Brain pericyte (primary cell): Measurements from ENCODE around the gene AKAP8L.
"Not testable (repeated sequence)": the region's sequence is repeated elsewhere in the genome, so short reads cannot be mapped to it uniquely, and the experiment has no call there.

Source experiments
- DNase-seq: peaks from one replicate; pipeline ENCODE4 v3.0.0-alpha.2; 2012; ENCODE audit warnings: low read depth, low spot score

The AKAP8L gene

GRCh38 chr19:15417699-15418098 is 1.1 kb downstream of the AKAP8L start:
- no peak for DNase-seq

- DNase-seq = no peak
Observed at GRCh38 chr19:15412832-15413231, 6.0 kb downstream of the AKAP8L start.

GRCh38 chr19:15411351-15411750 is 7.4 kb downstream of the AKAP8L start:
- DNase-seq = not testable (repeated sequence)

GRCh38 chr19:15404780-15405211 is 14.0 kb downstream of the AKAP8L start:
- DNase-seq = no peak

GRCh38 chr19:15404097-15404779 is 14.6 kb downstream of the AKAP8L start:
- no peak for DNase-seq

GRCh38 chr19:15403151-15403531 is 15.6 kb downstream of the AKAP8L start:
- no peak for DNase-seq

- DNase-seq = no peak
Observed at GRCh38 chr19:15402411-15403150, 16.2 kb downstream of the AKAP8L start.

GRCh38 chr19:15401397-15401710 is 17.4 kb downstream of the AKAP8L start:
- DNase-seq = no peak

- DNase-seq = no peak
Observed at GRCh38 chr19:15400521-15401396, 18.0 kb downstream of the AKAP8L start.

- DNase-seq = no peak
Observed at GRCh38 chr19:15399635-15400034, 19.2 kb downstream of the AKAP8L start.

GRCh38 chr19:15399234-15399515 is 19.6 kb downstream of the AKAP8L start:
- DNase-seq = no peak

- DNase-seq = no peak
Observed at GRCh38 chr19:15398501-15399233, 20.1 kb downstream of the AKAP8L start.

GRCh38 chr19:15397782-15398181 is 21.0 kb downstream of the AKAP8L start:
- no peak for DNase-seq

- no peak for DNase-seq
Observed at GRCh38 chr19:15397236-15397635, 21.6 kb downstream of the AKAP8L start.

- DNase-seq = no peak
Observed at GRCh38 chr19:15396436-15396835, 22.4 kb downstream of the AKAP8L start.

GRCh38 chr19:15395251-15395650 is 23.5 kb downstream of the AKAP8L start:
- not testable (repeated sequence) for DNase-seq

- no peak for DNase-seq
Observed at GRCh38 chr19:15394426-15394825, 24.4 kb downstream of the AKAP8L start.

GRCh38 chr19:15393963-15394362 is 24.8 kb downstream of the AKAP8L start:
- no peak for DNase-seq

- no peak for DNase-seq
Observed at GRCh38 chr19:15390814-15391213, 28.0 kb downstream of the AKAP8L start.

- no peak for DNase-seq
Observed at GRCh38 chr19:15381864-15382263, 36.9 kb downstream of the AKAP8L start.

GRCh38 chr19:15381429-15381828 is 37.4 kb downstream of the AKAP8L start:
- no peak for DNase-seq
